ACHN (cell line): Measurements from ENCODE around the gene NPM1.
"Not testable (repeated sequence)": the region's sequence is repeated elsewhere in the genome, so short reads cannot be mapped to it uniquely, and the experiment has no call there.

Experiments
- DNase-seq: peaks from one replicate; pipeline ENCODE4 v3.0.0-alpha.2; 2015
- in situ Hi-C: cut with HindIII; loops from 2 replicates; pipeline ENCODE4 v1.10.0; 2017; ENCODE audit warnings: low sequenced_read_pairs, low pct_ligation_motif_present, low pct_unique_long_range_greater_than_20kb

NPM1 gene

DNA sequence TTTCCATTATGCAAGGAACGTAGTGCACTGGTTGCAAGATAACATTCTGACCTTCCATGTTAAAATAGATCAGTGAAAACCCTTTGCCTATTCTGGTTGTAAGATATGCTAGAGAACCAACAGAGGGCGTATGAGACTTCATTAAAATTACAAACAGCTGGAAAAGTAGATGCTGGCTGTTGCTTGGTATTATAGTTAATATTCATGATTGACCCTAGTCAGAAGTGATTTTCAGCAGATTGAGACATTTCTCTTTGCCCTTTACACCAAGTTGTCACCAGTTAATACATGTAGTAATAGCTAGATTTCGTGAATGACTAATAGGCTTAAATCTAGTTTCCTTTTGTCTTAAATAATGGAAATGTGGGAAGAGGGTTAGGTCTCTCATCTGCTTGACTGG lies 18.0 kb downstream of the NPM1 start:
- DNase-seq: peak; percentile 35
- in situ Hi-C loops: no loop called here

DNA sequence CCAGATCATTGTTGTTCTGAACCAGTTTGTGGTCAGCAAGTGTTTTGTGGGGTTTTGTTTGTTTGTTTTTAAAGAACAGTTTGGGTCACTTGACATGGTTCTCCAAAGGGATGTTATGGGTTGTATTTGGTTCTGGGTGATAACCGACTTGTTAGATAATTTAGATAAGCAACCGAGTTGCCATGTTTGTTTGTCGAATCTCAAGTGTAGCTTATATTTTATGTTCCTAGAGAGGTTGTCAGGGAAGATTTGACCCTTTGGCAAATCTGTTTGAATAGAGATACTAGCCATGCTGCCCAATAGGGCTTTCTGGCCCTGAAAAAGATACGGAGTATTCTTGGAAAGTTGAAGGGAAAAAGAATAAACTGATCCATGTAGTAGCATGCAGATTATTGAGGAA lies 19.6 kb downstream of the NPM1 start:
- in situ Hi-C loops: no loop called here
- no peak for DNase-seq

DNA sequence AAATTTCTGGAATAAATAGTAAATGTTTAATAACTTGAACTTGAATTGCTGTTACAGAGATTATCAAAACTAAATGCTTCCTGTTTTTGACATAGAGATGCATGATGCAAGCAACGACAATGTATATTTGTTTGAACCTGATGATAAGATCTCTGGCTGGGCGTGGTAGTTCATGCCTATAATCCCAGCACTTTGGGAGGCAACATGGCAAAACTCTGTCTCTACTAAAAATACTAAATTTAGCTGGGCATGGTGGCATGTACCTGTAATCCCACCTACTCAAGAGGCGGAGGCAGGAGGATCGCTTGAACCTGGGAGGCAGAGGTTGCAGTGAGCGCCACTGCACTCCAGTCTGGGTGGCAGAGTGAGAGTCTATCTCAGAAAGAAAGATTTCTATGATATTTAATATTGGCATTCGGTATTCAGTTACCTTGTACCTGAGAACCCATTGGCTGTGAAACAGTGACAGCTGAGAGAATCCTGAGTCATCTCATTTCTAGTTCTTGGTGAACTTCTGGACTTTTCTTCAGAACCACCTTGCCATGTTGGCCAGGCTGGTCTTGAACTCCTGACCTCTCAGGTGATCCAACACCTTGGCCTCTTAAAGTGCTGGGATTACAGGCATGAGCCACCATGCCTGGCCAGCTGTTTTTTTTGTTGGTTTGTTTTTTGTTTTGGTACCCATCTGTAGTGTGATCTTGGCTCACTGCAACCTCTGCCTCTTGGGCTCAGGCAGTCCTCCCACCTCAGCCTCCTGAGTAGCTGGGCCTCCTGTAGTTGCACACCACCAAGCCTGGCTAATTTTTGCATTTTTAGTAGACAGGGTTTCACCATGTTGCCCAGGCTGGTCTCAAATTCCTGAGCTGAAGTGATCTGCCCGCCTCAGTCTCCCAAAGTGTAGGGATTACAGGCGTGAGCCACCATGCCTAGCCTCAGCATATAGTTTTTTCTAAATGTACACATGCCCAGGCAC lies 21.8 kb downstream of the NPM1 start:
- DNase-seq: no peak
- in situ Hi-C loops: no loop called here

DNA sequence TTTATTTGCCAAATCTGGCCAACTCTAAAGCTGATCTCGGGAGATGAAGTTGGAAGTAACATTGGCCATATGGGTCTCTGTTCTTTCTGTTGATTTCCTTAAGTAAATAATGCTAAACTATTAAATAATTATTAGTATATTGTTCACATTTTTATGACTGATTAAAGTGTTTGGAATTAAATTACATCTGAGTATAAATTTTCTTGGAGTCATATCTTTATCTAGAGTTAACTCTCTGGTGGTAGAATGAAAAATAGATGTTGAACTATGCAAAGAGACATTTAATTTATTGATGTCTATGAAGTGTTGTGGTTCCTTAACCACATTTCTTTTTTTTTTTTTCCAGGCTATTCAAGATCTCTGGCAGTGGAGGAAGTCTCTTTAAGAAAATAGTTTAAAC lies 22.5 kb downstream of the NPM1 start:
- in situ Hi-C loops: no loop called here

DNA sequence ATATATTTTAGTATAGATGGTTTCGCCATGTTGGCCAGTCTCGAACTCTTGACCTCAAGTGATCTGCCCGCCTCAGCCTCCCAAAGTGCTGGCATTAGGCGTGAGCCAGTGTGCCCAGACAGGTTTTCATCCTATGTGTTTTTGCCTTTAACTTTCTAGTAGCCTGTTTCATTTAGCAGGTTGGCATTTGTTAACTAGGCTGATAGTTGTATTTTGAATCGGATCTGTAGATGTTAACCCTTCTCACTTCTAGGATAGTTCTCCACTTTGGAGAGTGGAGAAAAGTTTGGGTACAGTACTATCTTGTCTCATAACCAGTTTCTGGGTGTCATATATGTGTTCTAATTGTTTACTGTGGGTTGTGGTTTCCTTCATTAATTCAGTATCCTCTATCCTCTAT lies 24.5 kb downstream of the NPM1 start:
- in situ Hi-C loops: no loop called here
- DNase-seq: no peak

More for the DNA sequence above, 22.5 kb downstream of the NPM1 start:
- no peak for DNase-seq

DNA sequence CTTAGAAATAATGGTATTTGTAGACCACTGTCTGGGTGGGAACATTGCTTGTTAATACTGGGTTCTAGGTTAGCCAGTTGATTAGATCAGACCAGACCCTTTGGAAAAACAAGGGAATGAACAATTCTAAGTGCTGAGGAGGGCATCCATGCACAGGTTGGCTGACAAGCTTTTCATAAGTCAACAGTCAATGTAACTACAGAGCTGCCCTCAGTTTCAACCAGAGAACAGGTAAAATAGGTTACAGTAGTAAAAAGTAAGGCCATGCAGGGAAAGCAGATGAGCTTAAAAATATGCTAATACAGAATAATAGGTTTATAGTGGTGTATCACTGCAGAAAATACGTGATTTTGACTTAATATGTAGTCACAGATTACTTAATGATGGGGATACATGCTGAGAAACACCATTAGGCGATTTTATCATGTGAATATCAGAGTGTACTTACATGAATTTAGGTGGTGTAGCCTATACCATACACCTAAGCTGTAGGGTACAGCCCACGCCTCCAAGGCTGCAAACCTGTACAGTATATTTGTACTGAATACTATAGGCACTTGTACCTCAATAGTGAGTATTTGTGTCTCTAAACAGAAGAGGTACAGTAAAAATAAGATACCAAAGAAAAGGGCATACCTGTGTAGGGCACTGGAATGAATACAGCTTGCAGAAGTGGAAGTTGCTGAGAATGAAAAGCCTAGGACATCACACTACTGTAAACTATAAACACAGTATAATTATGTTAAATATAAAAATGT lies 25.7 kb downstream of the NPM1 start:
- no peak for DNase-seq
- in situ Hi-C loops: no loop called here

DNA sequence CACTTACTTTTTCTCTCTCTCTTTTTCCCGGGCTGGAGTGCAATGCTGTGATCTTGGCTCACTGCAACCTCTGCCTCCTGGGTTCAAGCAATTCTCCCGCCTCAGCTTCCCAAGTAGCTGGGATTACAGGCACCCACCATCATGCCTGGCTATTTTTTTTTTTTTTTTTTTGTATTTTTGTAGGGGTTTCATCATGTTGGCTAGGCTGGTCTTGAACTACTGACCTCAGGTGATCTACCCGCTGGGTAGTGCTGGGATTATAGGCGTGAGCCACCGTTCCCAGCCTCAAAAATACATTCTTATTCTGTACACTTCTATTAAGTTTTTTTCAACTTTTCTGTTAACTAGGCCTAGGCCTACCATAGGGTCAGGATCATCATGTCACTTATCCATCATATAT lies 26.3 kb downstream of the NPM1 start:
- DNase-seq, in situ Hi-C loops: not testable (repeated sequence)

DNA sequence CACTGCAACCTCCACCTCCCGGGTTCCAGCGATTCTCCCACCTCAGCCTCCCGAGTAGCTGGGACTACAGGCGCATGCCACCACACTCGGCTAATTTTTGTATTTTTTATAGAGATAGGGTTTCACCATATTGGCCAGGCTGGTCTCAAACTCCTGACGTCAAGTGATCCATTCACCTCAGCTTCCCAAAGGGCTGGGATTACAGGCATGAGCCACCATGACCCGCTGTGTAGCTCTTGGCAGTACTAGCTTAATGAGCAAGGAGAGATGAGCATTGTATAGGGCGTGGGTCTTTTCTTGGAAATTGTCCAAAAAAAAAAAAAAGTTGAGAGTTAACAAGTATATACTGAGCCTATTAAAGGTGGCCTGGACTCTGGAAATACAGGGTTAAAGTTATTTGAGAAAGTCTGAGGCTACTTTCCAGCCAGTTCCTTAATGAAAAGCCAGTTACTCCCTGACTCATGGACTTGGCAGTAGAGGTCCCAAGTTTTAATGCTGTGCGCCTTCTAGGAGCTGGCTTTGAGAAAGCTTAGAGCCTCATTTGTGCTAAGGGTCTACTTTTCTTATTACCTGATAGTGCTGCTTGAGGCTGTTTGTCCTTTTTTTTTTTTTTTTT lies 27.6 kb downstream of the NPM1 start:
- peak; percentile 17 for DNase-seq
- in situ Hi-C loops: no loop called here

DNA sequence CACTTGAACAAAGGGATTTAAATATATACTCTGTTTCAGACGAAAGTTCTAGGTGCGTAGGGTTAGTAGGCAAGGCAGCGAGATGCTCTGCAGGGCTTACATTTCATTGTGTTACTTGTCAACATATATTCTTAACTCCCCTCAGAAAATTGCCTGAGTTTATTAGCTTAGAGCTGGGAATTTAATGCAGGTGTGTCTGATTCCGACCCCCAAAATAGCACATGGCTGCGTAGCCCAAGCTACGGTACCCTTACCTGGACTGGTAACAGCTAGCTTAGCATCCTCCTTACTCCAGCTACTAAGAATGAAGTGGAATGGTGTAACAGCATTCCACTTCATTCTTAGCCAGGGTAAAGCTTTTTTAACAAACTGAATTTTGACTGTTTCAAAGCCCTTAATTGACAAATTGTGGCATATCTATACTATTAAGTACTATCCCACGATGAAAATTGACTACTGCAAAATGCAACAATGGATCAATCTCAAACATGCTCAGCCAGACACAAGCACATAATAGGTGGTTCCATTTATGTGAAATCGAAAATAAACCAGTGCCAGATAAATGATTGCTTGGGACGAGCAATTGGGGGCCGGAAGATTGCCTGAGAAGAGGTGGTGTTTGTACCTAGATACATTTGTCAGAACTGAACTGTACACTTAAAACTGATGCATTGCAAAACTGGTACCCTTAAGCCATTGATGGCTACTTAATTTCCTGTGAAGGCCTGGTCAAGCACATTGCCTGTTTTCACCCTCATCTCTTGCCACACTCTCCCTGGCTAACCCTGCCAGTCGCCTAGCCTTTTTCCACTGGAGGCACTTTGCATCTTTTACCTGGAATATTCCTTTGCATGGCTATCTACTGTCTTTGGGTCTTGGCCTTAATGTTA lies 28.8 kb downstream of the NPM1 start:
- DNase-seq: no peak
- in situ Hi-C loops: no loop called here

DNA sequence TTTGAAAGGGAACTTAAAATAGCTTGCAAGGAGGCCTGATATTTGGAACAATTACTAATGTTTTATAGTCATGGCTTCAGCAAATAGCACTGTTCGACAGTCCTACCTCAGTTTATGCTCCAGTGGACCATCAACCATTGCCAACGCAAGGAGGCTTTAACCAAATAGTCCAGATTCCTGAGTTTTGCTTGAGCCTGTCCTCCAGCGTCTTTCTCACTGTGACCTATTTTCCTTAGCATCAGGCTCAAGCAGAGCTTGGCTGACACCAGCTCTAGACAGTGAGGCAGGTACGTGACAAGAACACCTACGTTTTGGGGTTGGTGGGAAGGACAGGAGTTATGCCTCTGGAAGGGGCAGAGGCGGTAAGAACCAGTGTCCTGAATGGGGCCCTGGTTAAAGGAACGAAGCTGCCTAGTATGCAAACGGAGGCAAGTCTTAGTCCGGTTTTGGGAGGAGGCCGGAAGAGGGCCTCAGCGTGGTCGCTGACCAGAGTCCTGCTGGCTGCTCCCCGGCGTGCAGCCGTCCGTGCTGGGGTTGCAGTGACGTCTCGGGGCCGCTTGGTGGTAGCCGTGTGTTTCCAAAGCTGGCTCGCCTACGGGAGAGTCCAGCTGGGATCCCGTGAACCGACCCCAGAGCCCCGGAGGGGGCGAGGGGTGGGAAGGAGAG lies 30.8 kb downstream of the NPM1 start:
- peak; percentile 81 for DNase-seq
- in situ Hi-C loops: no loop called here

DNA sequence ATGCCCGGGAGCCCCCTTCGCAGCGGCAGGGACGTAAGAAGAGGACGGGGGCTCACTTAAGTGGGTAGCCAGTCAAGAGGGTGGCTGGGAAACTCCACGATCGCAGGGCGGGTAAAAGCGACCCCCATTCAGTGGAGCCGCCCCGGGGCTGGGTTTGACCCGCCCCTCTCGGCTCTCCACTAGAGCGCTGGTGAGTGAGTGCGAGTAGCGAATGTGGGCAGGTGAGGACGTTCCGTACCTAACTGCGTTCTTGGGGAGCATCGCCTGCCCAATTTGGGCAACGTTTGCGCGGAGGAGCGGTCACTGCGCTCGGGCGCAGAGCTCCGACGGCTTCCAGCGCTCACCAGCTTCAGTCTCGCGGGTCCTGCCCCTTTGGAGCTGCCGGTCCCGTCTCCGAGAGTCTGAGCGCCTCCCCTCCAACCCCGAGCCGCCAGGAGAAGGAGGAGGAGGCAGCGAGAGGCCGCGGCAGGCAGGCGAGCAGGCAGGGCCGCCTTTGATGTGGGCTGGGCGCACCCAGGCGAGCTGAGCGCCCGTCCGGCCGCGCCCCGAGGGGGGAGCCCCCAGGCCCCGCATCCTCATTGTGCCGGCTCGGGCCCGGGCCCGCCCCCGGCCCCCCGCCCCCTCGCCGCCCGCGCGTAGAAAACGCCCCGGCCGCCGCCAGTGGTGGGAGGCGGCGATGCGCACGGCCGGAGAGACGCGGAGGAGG lies 31.5 kb downstream of the NPM1 start, which contains the start of gene FGF18:
Gene FGF18 (plus strand): TSS at position 666 of the 706 bp plus-strand sequence. CDS start 553 bp downstream, outside the sequence.
- in situ Hi-C loops: no loop called here
- DNase-seq: peak; percentile 44

DNA sequence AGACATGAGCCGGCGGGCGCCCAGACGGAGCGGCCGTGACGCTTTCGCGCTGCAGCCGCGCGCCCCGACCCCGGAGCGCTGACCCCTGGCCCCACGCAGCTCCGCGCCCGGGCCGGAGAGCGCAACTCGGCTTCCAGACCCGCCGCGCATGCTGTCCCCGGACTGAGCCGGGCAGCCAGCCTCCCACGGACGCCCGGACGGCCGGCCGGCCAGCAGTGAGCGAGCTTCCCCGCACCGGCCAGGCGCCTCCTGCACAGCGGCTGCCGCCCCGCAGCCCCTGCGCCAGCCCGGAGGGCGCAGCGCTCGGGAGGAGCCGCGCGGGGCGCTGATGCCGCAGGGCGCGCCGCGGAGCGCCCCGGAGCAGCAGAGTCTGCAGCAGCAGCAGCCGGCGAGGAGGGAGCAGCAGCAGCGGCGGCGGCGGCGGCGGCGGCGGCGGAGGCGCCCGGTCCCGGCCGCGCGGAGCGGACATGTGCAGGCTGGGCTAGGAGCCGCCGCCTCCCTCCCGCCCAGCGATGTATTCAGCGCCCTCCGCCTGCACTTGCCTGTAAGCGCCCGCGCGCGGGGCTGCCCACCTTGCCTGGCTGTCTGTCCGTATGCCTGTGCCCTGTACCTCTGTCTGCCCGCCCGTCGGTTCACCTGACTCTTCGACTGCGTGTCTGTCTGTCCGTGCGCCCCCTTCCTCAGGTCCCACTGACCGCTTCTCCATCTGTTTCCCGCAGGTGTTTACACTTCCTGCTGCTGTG lies 32.2 kb downstream of the NPM1 start:
- DNase-seq: peak; percentile 22
- in situ Hi-C loops: no loop called here

DNA sequence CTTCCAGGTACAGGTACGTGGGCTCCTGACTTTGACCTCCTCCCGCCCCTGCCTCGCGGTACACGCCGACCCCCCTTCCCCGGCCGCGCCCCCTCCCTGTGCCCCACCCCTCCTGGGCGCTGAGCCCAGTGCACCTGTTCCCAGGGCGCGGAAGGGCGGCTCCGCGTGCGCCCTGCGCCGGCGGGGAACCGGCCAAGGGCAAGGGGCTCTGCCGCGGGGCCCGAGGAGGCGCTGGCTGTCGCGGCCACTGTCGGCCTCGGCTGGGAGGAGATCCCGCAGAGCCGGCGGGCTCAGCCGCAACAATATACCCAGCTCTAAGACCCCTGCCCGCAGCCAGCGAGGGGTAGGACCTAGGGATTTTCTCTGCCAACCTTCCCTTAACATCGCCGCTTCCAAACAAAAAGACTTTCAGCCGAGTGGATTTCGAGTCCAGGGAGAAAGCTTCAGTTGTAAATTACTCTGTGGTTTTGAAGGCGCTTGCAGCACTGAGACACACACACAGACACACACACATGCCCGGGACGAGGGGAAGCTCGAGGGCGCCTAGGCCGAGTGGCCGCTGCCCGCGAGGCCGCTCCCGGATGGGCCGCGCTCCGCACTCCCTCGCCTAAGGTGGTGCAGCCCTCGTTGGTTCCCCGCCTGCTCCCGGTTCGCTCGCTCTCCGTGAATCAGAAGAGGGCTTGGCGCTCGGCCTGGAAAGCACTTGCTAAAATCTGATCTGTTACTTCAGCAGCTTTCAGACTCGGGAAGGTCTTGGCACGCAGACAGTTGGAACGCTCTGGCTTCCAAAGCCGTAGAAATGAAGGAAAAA lies 33.0 kb downstream of the NPM1 start:
- in situ Hi-C loops: no loop called here
- DNase-seq: peak; percentile 31

DNA sequence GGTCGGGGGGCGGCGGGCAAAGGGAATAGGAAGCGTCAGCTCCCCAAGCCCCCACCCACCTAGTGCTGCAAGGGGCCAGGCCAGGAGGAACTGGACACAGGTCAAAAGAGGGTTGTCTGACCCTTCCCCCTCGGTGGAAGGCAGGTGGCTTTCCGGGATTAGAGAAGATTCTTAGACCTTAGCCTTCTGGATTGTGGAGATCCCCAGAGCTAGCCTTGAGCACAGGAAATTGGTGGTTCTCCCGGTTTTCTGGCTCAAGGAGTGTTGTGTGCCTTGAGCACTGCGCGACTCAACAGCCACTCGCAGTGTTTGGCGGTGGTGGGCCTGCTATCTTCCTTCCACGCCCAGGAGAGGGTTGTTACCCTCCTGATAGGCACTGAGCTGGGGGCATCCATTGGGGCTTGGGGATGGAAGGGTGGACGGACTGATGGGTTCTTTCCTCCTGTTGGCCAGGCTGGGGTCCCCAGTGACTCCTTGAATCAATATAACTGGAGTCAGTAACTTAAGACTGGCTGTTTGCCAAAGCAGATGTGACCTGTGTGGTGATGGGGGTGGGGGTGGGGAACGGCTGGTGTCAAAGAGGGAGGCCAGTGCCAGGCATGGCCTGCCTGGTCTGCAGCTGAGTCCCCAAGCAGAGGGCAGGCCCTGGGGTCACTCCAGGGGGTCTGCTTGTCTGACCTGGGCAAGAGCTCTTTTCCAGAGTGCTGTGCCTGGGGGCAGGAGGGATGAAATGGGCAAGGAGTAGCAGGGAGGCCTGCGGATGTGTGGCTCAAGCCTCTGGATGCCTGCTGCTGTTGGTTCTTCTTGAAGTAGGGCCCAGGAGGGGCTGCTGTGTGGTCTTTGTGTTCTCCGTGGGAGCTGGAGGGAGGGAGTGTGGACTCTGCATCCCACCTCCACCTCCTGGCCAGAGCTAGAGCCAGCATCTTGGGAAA lies 33.9 kb downstream of the NPM1 start:
- in situ Hi-C loops: no loop called here
- DNase-seq: no peak

DNA sequence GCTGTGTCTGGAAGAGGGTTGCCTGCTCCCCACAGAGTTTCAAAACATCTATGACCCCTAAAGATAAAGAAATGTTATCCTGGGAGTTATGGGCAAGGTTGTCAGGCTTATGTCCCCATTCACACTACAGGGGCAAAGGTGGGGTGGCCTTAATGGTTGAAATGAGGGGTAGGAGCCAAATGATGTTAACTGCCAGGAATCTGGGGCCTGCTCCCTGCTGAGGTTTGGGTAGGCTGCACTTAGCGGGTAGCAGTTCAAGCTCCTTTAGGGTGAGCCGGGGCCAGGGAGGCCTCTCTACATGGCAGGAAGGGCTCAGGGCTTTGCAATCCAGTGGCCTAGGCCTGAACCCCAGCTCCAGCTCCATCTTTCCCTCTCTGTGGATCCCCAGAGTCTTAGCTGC lies 34.8 kb downstream of the NPM1 start:
- no peak for DNase-seq
- in situ Hi-C loops: no loop called here
